Activated naive CD4-positive, alpha-beta T cell treated with anti-CD3 and anti-CD28 coated beads, Interleukin-2, amount 50 U/mL, for 24 hours (primary cell): ENCODE results near the gene C1orf159.
"Not testable (repeated sequence)": the region's sequence is repeated elsewhere in the genome, so short reads cannot be mapped to it uniquely, and the experiment has no call there.

Experiments
- H3K27ac Mint-ChIP-seq: one replicate; pipeline ENCODE4 v1.8.0; 2021; ENCODE audit warnings: mild to moderate bottlenecking, mixed read lengths
- H3K27me3 Mint-ChIP-seq: one replicate; pipeline ENCODE4 v1.8.0; 2021; ENCODE audit warnings: mixed read lengths
- H3K36me3 Mint-ChIP-seq: one replicate; pipeline ENCODE4 v1.8.0; 2021; ENCODE audit warnings: mixed read lengths
- H3K4me1 Mint-ChIP-seq: one replicate; pipeline ENCODE4 v1.8.0; 2021; ENCODE audit warnings: mixed read lengths
- H3K4me3 Mint-ChIP-seq: one replicate; pipeline ENCODE4 v1.8.0; 2021; ENCODE audit warnings: mild to moderate bottlenecking, mixed read lengths
- H3K9me3 Mint-ChIP-seq: one replicate; pipeline ENCODE4 v1.8.0; 2021; ENCODE audit warnings: mixed read lengths

Gene C1orf159

DNA sequence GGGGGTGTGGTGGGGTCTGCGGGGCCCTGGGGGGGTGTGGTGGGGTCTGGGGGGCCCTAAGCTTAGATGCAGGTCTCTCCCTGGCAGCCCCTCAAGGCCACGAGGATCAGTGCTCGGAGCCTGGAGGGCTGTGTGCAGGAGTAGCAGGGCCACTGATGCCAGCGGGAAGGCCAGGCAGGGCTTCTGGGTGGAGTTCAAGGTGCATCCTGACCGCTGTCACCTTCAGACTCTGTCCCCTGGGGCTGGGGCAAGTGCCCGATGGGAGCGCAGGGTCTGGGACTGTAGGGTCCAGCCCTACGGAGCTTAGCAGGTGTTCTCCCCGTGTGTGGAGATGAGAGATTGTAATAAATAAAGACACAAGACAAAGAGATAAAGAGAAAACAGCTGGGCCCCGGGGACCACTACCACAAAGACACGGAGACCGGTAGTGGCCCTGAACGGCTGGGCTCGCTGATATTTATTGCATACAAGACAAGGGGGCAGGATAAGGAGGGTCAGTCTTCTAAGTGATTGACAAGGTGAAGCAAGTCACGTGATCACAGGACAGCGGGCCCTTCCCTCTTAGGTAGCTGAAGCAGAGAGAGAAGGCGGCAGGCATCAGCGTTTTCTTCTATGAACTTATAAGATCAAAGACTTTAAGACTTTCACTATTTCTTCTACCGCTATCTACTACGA, 50.5 kb downstream of the C1orf159 start:
- no peaks in the 10 kb centered on the region for H3K36me3 Mint-ChIP-seq
- H3K4me1 Mint-ChIP-seq = peaks cover 25% of the 10 kb centered on the region
- no peaks in the 10 kb centered on the region for H3K9me3 Mint-ChIP-seq
- H3K27me3 Mint-ChIP-seq = peaks cover 1% of the 10 kb centered on the region
- H3K4me3 Mint-ChIP-seq = peak overlapping the region; percentile 68
- peak overlapping the region; percentile 10 for H3K27ac Mint-ChIP-seq

GRCh38 chr1:1063945-1064831, 51.7 kb downstream of the C1orf159 start:
- H3K36me3 Mint-ChIP-seq = no peaks in the 10 kb centered on the region
- H3K4me1 Mint-ChIP-seq = peaks cover 29% of the 10 kb centered on the region

DNA sequence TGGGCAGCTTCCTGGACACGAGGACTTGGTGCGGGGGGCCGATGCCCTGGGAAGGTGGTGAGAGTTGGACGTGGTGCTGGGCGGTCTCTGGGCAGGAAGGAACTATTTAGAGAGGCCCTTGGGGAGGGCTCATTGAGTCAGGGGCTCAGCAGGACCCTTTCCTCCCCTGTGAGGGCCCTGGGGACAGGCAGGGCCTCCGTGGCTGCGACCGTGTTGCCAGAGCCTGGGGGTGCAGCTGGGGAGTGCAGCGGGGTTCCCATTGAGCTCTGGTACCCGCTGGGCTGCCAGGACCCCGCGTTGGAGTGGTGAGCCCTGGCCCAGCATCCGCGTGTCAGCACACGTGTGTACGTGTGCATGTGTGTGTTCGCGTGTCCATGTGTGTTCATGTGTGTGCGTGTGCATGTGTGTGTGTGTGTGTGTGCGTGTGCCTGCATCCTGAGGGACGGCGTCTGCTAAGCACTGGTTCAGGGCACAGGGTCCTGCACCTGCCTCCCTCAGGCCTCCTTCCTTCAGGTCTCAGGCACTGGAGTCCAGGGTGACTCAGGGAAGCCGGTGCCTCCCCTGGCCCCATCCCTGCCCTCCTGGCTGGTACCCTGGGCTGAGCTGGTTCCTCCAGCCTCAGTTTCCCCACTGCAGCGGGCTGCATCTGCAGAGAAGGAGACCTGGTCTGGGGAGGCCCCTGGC, 52.5 kb downstream of the C1orf159 start:
- H3K4me1 Mint-ChIP-seq = peaks cover 33% of the 10 kb centered on the region
- no peaks in the 10 kb centered on the region for H3K36me3 Mint-ChIP-seq
- H3K4me3 Mint-ChIP-seq = peak overlapping the region; percentile 61
- H3K27me3 Mint-ChIP-seq = peaks cover 4% of the 10 kb centered on the region
- H3K27ac Mint-ChIP-seq = no peak overlapping the region
- H3K9me3 Mint-ChIP-seq = no peaks in the 10 kb centered on the region

More at GRCh38 chr1:1063945-1064831, 51.7 kb downstream of the C1orf159 start:
- Mint-ChIP-seq H3K27me3 (peaks cover 4% of the 10 kb centered on the region), H3K27ac (peak overlapping the region; percentile 70), H3K9me3 (no peaks in the 10 kb centered on the region), H3K4me3 (peak overlapping the region; percentile 63)

- H3K36me3 Mint-ChIP-seq = no peaks in the 10 kb centered on the region
- peak overlapping the region; percentile 62 for H3K4me3 Mint-ChIP-seq
- H3K4me1 Mint-ChIP-seq = peaks cover 33% of the 10 kb centered on the region
- no peak overlapping the region for H3K27ac Mint-ChIP-seq
- H3K27me3 Mint-ChIP-seq = peaks cover 4% of the 10 kb centered on the region
- no peaks in the 10 kb centered on the region for H3K9me3 Mint-ChIP-seq
Observed at GRCh38 chr1:1062348-1063163, 53.3 kb downstream of the C1orf159 start.

DNA sequence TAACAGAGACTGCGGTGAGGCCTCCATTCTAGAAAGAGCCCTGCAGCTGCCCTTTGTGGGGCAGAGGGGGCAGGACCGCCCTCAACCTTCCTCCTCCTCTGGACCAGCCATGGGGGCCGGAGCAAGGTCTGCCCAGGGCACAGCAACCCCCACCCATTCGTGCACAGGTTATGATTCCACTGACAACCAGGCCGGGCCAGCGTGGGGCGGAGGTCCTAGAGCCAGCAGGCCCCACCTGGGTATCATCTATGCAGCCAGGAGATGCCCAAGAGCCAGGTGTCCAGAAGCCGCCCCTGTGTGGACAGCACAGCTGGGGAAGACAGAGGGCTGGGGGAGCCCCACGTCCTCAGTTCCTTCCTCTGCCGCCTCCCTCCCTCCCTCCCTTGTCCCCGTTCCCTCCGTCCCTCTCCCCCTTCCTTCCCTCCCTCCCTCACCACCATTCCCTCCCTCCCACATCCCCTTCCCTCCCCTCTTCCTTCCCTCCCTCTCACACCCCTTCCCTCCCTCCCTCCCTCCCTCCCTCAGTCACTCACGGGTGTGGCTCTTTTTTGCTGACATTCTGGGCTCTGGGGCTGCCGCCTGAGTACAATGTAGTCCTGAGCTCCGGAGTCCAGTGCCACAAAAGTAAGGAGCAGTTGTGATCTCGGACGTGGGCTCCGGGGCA, 54.1 kb downstream of the C1orf159 start:
- H3K36me3 Mint-ChIP-seq = no peaks in the 10 kb centered on the region
- H3K4me1 Mint-ChIP-seq = peaks cover 33% of the 10 kb centered on the region
- no peaks in the 10 kb centered on the region for H3K9me3 Mint-ChIP-seq
- H3K27me3 Mint-ChIP-seq = peaks cover 4% of the 10 kb centered on the region
- H3K27ac Mint-ChIP-seq = no peak overlapping the region
- H3K4me3 Mint-ChIP-seq = peak overlapping the region; percentile 63

GRCh38 chr1:1060281-1061000, 55.4 kb downstream of the C1orf159 start:
- Mint-ChIP-seq H3K27ac (peak overlapping the region; percentile 46), H3K4me1 (peaks cover 24% of the 10 kb centered on the region), H3K9me3 (no peaks in the 10 kb centered on the region), H3K27me3 (peaks cover 4% of the 10 kb centered on the region), H3K4me3 (peak overlapping the region; percentile 84), H3K36me3 (no peaks in the 10 kb centered on the region)

DNA sequence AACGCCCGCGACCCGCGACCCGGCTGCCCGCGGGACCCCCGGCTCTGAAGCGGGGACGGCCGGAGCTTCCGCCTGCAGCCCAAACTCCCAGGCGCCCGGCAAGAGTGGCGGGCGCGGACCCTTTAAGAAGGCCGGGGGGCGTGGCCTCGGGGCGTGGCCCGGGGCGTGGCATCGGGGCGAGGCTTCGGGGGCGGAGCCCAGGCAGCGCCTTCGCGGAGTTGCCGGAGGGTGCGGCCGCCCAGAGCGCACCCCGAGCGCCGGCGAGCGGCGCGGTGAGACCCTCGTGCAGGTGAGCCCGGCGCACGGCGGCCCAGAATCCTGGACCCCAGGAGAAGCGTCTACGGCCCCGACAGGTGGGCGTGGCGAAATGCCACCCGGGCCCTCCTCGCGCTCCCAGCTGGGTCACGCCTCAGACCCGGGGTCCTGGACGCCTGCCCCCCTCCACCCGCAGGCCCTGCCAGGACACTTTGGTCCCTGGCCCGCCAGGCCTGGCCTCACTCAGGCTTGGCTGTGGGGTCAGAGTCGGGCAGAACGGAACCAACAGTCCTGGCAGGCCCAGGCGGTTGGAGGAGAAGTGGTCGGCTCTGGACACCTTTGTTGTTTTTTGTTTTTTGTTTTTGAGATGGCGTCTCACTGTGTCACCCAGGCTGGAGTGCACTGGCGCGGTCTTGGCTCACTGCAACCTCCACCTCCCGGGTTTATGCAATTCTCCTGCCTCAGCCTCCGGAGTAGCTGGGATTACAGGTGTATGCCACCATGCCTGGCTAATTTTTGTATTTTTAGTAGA, 56.2 kb downstream of the C1orf159 start:
- peak overlapping the region; percentile 84 for H3K4me3 Mint-ChIP-seq
- H3K4me1 Mint-ChIP-seq = peaks cover 21% of the 10 kb centered on the region
- H3K9me3 Mint-ChIP-seq = no peaks in the 10 kb centered on the region
- no peak overlapping the region for H3K27ac Mint-ChIP-seq
- H3K27me3 Mint-ChIP-seq = peaks cover 4% of the 10 kb centered on the region
- H3K36me3 Mint-ChIP-seq = no peaks in the 10 kb centered on the region

GRCh38 chr1:1058921-1059493, 56.9 kb downstream of the C1orf159 start:
- Mint-ChIP-seq H3K36me3 (no peaks in the 10 kb centered on the region), H3K4me3 (peak overlapping the region; percentile 80), H3K9me3 (no peaks in the 10 kb centered on the region), H3K27me3 (peaks cover 4% of the 10 kb centered on the region), H3K27ac (no peak overlapping the region), H3K4me1 (peaks cover 18% of the 10 kb centered on the region)

DNA sequence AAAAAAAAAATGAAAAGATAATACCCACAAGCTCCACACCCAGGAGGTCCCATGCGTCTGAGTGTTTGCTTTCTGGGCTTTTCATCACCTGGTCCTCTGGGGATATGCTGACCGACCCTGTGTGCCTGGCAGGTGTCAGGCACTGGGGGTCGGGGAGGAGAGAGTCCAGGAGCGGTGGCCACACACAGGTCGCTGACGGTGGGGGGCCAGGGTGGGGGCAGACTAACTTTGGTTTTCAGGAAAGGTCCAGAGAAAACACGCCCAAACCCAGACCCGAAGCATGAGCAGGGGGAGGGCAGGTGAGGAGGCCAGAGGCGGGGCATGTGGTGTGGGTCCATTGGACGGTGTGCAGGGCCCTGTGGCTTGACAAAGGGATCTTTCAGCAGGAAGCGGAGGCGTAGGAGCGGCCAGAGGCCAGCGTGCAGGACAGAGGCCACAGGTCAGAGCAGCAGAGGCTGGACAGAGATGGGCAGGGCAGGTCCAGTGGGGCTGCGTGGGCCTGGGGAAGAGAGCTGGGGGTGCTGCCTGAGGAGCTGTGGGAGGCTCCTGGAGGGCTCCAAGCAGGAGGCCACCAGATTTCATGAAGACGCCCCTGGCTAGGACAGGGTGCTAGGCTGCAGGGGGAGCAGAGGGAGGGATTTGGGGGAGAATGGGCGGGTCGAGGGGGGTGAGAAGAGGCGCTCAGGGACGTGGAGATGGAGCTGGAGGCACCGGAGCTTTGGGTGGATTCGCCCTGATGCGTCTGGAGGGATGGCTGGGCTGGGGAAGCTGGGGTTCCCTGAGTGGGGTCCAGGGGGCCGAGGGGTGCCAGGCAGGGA, 57.6 kb downstream of the C1orf159 start:
- no peak overlapping the region for H3K27ac Mint-ChIP-seq

GRCh38 chr1:1057769-1058087, 58.2 kb downstream of the C1orf159 start:
- H3K9me3 Mint-ChIP-seq, H3K27ac Mint-ChIP-seq: not testable (repeated sequence)

More for the DNA sequence above, 57.6 kb downstream of the C1orf159 start:
- Mint-ChIP-seq H3K4me1 (peaks cover 17% of the 10 kb centered on the region), H3K36me3 (no peaks in the 10 kb centered on the region), H3K4me3 (peak overlapping the region; percentile 80), H3K9me3 (no peaks in the 10 kb centered on the region), H3K27me3 (peaks cover 4% of the 10 kb centered on the region)

GRCh38 chr1:1055841-1056736, 59.8 kb downstream of the C1orf159 start:
- Mint-ChIP-seq H3K4me1 (peaks cover 13% of the 10 kb centered on the region), H3K9me3 (no peaks in the 10 kb centered on the region), H3K27me3 (peaks cover 3% of the 10 kb centered on the region), H3K4me3 (no peak overlapping the region), H3K36me3 (no peaks in the 10 kb centered on the region), H3K27ac (no peak overlapping the region)

More at GRCh38 chr1:1057769-1058087, 58.2 kb downstream of the C1orf159 start:
- not testable (repeated sequence) for H3K36me3 Mint-ChIP-seq, H3K27me3 Mint-ChIP-seq
- Mint-ChIP-seq H3K4me1 (peaks cover 14% of the 10 kb centered on the region), H3K4me3 (peak overlapping the region; percentile 80)

DNA sequence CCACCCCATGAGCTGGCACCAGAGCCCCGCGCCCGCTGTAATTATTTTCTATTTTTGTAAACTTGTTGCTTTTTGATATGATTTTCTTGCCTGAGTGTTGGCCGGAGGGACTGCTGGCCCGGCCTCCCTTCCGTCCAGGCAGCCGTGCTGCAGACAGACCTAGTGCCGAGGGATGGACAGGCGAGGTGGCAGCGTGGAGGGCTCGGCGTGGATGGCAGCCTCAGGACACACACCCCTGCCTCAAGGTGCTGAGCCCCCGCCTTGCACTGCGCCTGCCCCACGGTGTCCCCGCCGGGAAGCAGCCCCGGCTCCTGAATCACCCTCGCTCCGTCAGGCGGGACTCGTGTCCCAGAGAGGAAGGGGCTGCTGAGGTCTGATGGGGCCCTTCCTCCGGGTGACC, 60.9 kb downstream of the C1orf159 start:
- no peaks in the 10 kb centered on the region for H3K36me3 Mint-ChIP-seq
- no peaks in the 10 kb centered on the region for H3K27me3 Mint-ChIP-seq
- no peak overlapping the region for H3K27ac Mint-ChIP-seq

More for the DNA sequence above, 60.9 kb downstream of the C1orf159 start:
- no peak overlapping the region for H3K4me3 Mint-ChIP-seq
- peaks cover 4% of the 10 kb centered on the region for H3K4me1 Mint-ChIP-seq
- no peaks in the 10 kb centered on the region for H3K9me3 Mint-ChIP-seq
